DOHH2 (cell line): ENCODE data around the gene ADGRF3.
A peak's percentile ranks its signal among the peaks of the same experiment; 100 is the strongest.
"Not testable (repeated sequence)": the region's sequence is repeated elsewhere in the genome, so short reads cannot be mapped to it uniquely, and the experiment has no call there.

Experiments
- H3F3A ChIP-seq: fragments of 200-600 bp; sonication (generic), shearing (Covaris generic); 2 replicates; pipeline ENCODE4 v1.6.0; 2016; ENCODE audit warnings: antibody characterized with exemption, mild to moderate bottlenecking; ENCODE audit not compliant: control insufficient read depth, insufficient read depth
- H3K27ac ChIP-seq: fragments of 200-600 bp; sonication (generic); 2 replicates; pipeline ENCODE4 v1.5.1; 2014; ENCODE audit warnings: low read depth, mild to moderate bottlenecking, low read length, moderate library complexity
- H3K27me3 ChIP-seq: fragments of 200-600 bp; sonication (generic); 2 replicates; pipeline ENCODE4 v1.6.1; 2014; ENCODE audit warnings: mild to moderate bottlenecking, low read length, mixed read lengths; ENCODE audit not compliant: control insufficient read depth
- H3K36me3 ChIP-seq: fragments of 200-600 bp; sonication (generic); 2 replicates; pipeline ENCODE4 v1.6.1; 2014; ENCODE audit warnings: mild to moderate bottlenecking, low read length, moderate library complexity, mixed read lengths; ENCODE audit not compliant: control insufficient read depth
- H3K4me1 ChIP-seq: fragments of 200-600 bp; sonication (generic); 2 replicates; pipeline ENCODE4 v1.6.1; 2014; ENCODE audit warnings: mild to moderate bottlenecking, low read length, mixed read lengths; ENCODE audit not compliant: control insufficient read depth
- H3K4me2 ChIP-seq: fragments of 200-600 bp; sonication (generic); 2 replicates; pipeline ENCODE4 v1.6.0; 2014; ENCODE audit warnings: mild to moderate bottlenecking, low read length, moderate library complexity
- H3K4me3 ChIP-seq: fragments of 200-600 bp; sonication (generic); 2 replicates; pipeline ENCODE4 v1.5.1; 2014; ENCODE audit warnings: mild to moderate bottlenecking, low read length, mixed read lengths
- H3K79me2 ChIP-seq: fragments of 200-600 bp; sonication (generic); 2 replicates; pipeline ENCODE4 v1.6.1; 2014; ENCODE audit warnings: mild to moderate bottlenecking, low read length, mixed read lengths; ENCODE audit not compliant: control insufficient read depth
- H3K9me2 ChIP-seq: fragments of 200-600 bp; sonication (generic); replicated peaks from 2 replicates; pipeline ENCODE4 v1.6.1; 2014; ENCODE audit warnings: mild to moderate bottlenecking, low read length, mixed read lengths; ENCODE audit not compliant: control insufficient read depth
- H3K9me3 ChIP-seq: fragments of 200-600 bp; sonication (generic); 2 replicates; pipeline ENCODE4 v1.6.1; 2014; ENCODE audit warnings: antibody characterized with exemption, low read length, mixed read lengths; ENCODE audit not compliant: control insufficient read depth, insufficient read depth
- H4K20me1 ChIP-seq: fragments of 200-600 bp; sonication (generic); 2 replicates; pipeline ENCODE4 v1.6.0; 2014; ENCODE audit warnings: low read depth, mild to moderate bottlenecking, antibody characterized with exemption, low read length, moderate library complexity; ENCODE audit not compliant: control insufficient read depth, insufficient read depth
- EZH2phosphoT487 ChIP-seq: fragments of 200-600 bp; sonication (generic); IDR thresholded peaks from 2 replicates; pipeline ENCODE4 v1.6.1; 2017; ENCODE audit warnings: borderline replicate concordance, mild to moderate bottlenecking, antibody characterized with exemption, low read length, moderate library complexity, mixed read lengths
- TF ChIP-seq, protein P1 (sequence below): fragments of 200-600 bp; sonication (generic); IDR thresholded peaks from one replicate; pipeline ENCODE4 v1.5.1; 2014; ENCODE audit warnings: antibody characterized with exemption, mild to moderate bottlenecking, low read depth, low read length; ENCODE audit not compliant: poor library complexity, severe bottlenecking

The ADGRF3 gene

DNA sequence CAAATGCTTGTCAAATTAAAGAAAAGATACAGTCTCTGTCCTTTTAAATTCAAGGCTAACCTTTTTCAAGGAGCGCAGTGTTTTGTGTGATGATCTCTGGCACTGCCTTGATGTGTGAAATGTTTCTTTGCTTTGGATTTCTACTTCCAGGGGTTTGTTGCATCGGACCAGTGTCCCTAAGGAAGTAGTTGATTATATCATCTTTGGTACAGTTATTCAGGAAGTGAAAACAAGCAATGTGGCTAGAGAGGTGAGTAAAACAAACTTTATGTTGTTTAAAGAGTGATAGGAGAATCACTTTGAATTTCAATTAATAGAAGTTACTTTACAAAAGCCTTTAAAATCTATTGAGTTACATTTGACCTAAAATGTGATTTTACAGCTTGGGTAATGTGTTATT lies 73.1 kb downstream of the ADGRF3 start:
- no peaks in the 10 kb centered on the region for H3K9me2 ChIP-seq
- H3K4me2 ChIP-seq = no peak overlapping the region
- peaks cover 8% of the 10 kb centered on the region; the same call in 1 of the 2 replicates for H3F3A ChIP-seq
- H3K27ac ChIP-seq = no peak overlapping the region
- no peaks in the 10 kb centered on the region for H3K9me3 ChIP-seq
- no peaks in the 10 kb centered on the region for H4K20me1 ChIP-seq
- TF ChIP-seq, protein P1, sequence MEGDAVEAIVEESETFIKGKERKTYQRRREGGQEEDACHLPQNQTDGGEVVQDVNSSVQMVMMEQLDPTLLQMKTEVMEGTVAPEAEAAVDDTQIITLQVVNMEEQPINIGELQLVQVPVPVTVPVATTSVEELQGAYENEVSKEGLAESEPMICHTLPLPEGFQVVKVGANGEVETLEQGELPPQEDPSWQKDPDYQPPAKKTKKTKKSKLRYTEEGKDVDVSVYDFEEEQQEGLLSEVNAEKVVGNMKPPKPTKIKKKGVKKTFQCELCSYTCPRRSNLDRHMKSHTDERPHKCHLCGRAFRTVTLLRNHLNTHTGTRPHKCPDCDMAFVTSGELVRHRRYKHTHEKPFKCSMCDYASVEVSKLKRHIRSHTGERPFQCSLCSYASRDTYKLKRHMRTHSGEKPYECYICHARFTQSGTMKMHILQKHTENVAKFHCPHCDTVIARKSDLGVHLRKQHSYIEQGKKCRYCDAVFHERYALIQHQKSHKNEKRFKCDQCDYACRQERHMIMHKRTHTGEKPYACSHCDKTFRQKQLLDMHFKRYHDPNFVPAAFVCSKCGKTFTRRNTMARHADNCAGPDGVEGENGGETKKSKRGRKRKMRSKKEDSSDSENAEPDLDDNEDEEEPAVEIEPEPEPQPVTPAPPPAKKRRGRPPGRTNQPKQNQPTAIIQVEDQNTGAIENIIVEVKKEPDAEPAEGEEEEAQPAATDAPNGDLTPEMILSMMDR = no peak
- no peak for TF ChIP-seq EZH2phosphoT487
- H3K79me2 ChIP-seq = no peaks in the 10 kb centered on the region
- peaks cover 18% of the 10 kb centered on the region for H3K36me3 ChIP-seq
- no peaks in the 10 kb centered on the region for H3K27me3 ChIP-seq
- H3K4me3 ChIP-seq = no peak overlapping the region
- peaks cover 23% of the 10 kb centered on the region for H3K4me1 ChIP-seq

DNA sequence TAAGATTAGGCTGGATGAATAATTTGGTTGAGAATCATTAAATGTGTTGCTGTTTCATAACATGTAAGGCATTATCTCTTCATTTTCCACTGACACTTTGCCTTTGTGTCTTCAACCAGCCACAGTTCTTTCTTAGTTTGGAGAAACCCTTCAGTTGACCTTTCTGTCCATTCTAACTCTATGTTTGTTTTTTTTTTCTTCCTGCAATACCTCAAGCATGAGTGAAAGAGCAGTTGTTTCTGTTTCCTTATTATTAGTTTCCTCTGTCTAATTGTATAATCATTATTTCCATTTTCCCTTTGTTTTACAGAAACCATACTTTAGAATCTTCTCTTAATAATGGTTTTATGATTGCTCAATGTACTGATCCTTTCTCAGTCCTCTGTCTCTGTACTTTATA lies 76.2 kb downstream of the ADGRF3 start:
- Histone ChIP-seq H3K9me2 (no peaks in the 10 kb centered on the region), H4K20me1 (no peaks in the 10 kb centered on the region), H3F3A (peaks cover 11% of the 10 kb centered on the region; the same call in 1 of the 2 replicates), H3K79me2 (no peaks in the 10 kb centered on the region), H3K4me1 (peaks cover 23% of the 10 kb centered on the region), H3K4me2 (peak overlapping the region; percentile 62), H3K4me3 (peak overlapping the region; percentile 44), H3K27ac (peak overlapping the region; percentile 68), H3K36me3 (peaks cover 10% of the 10 kb centered on the region), H3K27me3 (no peaks in the 10 kb centered on the region), H3K9me3 (no peaks in the 10 kb centered on the region)
- TF ChIP-seq, protein P1 = no peak
- TF ChIP-seq EZH2phosphoT487 = no peak

DNA sequence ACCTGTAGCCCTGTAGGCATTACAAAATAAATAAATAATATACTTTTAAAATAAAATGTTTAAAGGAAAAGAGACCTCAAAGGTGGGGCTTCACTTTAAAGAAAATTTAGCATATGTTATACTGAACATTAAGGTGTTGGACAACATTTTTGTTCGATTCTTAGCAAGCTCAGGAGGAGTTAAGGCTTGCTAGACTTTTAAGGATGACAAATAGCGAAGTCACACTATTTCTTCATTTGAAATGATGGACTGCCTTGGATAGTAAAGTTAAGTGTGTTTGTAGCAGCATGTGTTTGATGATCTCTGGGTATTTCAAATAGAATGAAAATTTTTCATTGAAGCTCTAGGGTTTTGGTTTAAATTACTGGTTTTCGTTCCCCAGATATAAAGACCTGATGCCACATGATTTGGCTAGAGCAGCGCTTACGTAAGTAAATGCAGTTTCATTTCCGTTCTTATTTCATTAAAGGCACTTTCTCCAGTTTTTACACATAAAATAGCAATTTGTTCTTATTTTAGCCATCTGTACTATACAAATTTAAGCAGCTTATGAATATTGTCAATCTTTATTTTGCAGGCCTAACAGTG lies 76.9 kb downstream of the ADGRF3 start:
- TF ChIP-seq, protein P1 = no peak
- TF ChIP-seq EZH2phosphoT487 = no peak
- Histone ChIP-seq H3F3A (peaks cover 11% of the 10 kb centered on the region; the same call in 1 of the 2 replicates), H3K4me2 (peak overlapping the region; percentile 62), H3K9me3 (no peaks in the 10 kb centered on the region), H3K79me2 (no peaks in the 10 kb centered on the region), H3K36me3 (peaks cover 9% of the 10 kb centered on the region), H3K4me3 (peak overlapping the region; percentile 44), H3K4me1 (peaks cover 23% of the 10 kb centered on the region), H4K20me1 (no peaks in the 10 kb centered on the region), H3K9me2 (no peaks in the 10 kb centered on the region), H3K27ac (peak overlapping the region; percentile 68), H3K27me3 (no peaks in the 10 kb centered on the region)

DNA sequence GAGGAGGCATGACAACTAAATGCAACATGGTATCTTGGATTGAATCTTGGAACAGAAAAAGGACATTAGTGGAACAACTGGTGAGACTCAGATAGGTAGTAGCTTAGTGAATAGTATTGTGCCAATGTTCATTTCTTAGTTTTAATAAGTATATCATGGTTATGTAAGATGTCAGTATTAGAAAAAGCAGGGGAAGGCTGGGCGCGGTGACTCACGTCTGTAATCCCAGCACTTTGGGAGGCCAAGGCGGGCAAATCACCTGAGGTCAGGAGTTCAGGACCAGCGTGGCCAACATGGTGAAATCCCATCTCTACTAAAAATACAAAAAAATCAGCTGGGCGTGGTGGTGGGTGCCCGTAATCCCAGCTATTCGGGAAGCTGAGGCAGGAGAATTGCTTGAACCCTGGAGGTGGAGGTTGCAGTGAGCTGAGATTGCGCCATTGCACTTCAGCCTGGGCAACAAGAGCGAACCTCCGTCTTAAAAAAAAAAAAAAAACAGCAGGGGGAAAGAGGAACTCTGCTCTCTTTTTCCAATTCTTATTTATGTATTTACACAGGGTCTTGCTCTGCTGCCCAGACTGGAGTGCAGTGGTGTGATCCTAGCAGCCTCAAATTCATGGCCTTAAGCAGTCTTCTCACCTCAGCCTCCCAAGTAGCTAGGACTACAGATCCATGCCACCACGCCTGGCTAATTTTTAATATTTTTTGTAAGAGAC lies 77.8 kb downstream of the ADGRF3 start:
- H3K9me3 ChIP-seq, H3K79me2 ChIP-seq, H3K27me3 ChIP-seq, H4K20me1 ChIP-seq, H3K36me3 ChIP-seq, H3K4me3 ChIP-seq, H3K9me2 ChIP-seq: not testable (repeated sequence)
- peak overlapping the region; percentile 62; the same call in 1 of the 2 replicates for H3K4me2 ChIP-seq
- H3F3A ChIP-seq = peaks cover 11% of the 10 kb centered on the region; the same call in 1 of the 2 replicates
- peak overlapping the region; percentile 68; the same call in 1 of the 2 replicates for H3K27ac ChIP-seq
- peaks cover 23% of the 10 kb centered on the region for H3K4me1 ChIP-seq
